GDM1 (cell line): ENCODE data around the gene TTC21B.
A peak's percentile ranks its signal among the peaks of the same experiment; 100 is the strongest.
"Not testable (repeated sequence)": the region's sequence is repeated elsewhere in the genome, so short reads cannot be mapped to it uniquely, and the experiment has no call there.

Source experiments
- DNase-seq: peaks from one replicate; lab custom pipeline; 2025; lab: John Stamatoyannopoulos, UW

The TTC21B gene

DNA sequence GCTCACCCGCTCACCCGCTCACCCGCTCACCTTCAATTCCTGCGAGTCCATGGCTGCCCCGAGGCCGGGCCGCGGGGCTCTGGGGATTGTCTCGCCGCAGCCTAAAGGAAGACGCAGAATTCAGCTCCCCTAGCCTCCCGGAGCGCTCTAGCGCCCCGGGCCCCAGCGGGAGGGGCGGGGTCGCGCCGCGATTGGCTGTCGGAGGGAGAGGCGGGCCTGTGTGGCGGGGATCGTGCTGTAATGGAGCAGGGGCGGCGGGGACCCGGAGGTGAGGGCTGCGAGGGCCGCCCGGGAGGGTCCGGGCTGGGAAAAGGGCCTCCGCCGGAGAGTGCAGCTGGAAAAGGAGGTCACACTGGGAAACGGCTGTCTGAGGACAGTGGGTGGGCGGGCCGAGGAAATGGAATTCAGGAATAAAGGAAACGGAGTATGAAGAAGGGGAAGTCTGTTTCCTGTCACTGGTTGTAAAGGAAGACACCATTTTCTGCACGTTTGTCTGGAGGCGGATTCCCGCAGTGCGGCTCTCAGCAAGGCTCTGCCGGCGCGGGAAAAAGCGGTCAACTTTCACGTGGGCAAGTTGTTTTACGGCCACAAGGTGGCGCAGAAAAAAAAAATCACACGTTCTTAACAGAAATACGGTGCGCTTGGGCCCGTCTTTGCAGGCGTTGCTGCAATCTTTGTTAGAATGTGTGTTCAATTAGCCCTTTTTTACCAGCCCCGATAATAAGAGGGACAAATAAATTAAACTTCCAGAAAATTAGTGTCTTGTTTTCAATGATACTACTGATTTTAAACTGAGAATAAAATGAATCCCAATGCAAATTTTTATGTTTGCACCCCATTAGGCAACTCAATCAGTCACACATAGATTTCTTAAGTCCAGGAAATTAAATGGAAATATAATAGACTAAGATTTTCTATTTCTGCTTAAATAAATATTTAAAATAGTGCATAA is at the start of gene TTC21B:
Gene TTC21B (minus strand): TSS at position 122 of the 952 bp plus-strand sequence. CDS start 71 bp downstream, at position 51.
- DNase-seq = peak; percentile 90

DNA sequence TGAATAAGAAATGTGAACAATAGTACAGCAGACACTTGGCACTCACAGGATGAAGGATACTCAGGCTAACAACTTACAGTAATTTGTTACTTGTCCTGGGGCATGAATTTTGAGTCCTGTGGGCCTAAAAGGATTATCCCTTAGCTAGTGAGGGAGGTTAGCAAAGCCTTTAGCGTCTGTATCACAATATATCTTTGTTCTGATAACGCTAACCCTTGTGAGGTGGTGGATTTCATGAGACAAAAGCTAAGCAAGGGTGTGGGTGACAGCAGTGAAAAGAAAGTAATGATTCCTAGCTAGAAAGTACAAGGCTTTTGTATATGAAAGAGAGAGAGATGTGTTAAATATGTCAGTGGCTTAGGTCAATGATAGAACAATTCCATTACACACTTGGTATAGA is 46.8 kb upstream of the TTC21B start:
- DNase-seq = no peak

DNA sequence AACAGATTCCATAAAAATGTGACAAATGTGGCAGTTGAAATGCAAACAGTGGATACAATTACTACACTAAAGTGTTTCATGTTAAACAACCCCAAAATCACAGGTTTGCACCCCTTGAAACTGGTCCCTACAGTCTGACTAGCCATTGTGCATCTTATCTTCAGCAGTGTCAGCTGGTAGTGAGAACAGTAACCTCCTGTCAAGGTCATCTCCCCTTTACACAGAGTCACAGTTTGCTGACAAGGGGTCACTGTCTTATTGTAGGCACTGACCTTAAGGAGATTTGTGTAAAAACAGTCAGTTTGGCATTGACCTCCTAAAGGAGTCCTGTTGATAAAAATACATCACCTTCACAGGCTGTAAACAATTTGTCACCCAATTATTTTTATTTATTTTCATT is 37.3 kb upstream of the TTC21B start:
- no peak for DNase-seq

DNA sequence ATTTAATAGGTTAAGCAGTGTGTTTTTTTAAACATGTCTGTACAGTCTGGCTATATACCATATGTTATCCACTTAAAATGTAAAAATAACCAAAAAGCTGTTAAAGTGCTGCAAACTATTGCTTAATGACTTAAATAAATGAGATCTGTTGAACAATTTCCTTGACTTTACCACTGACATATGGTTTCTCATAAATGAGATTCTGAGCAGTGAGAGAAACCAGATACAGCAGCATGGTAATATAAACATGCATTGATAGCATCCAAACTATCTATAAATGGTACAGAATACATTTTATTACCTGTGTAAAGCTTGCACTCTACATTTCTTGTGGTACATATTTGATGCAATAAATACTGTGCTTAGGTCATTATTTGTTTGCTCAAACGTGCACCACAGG is 36.3 kb upstream of the TTC21B start:
- DNase-seq = no peak

DNA sequence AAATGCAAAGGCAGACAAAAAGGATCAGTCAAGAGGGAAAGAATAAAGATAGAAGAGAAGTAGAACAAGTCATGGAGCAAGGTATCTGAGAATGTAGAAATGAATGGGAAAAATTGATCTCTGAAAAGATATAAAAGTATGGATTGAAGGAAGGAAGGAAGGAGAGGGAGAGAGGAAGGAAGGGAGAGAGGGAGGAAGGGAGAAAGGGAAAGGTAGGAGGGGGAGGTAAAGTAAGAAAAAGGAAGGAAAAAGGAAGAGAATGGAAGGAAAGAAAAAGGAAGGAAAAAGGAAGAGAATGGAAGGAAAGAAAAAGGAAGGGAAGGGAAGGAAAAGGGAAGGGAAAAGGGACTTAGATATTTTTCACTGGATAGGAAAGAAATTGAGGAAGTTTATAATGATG is 31.5 kb upstream of the TTC21B start:
- DNase-seq = no peak

DNA sequence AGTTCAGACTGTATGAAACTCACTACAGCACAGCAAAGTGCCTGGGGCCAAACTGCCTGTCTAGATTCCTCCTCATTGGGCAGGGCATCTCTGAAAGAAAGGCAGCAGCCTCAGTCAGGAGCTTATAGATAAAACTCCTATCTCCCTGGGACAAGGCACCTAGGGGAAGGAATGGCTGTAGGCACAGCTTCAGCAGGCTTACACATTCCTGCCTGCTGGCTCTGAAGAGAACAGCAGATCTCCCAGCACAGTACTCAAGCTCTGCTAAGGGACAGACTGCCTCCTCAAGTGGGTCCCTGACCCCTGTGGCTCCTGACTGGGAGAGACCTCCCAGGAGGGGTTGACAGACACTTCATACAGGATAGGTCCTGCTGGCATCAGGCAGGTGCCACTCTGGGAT is 18.6 kb upstream of the TTC21B start:
- DNase-seq = not testable (repeated sequence)

DNA sequence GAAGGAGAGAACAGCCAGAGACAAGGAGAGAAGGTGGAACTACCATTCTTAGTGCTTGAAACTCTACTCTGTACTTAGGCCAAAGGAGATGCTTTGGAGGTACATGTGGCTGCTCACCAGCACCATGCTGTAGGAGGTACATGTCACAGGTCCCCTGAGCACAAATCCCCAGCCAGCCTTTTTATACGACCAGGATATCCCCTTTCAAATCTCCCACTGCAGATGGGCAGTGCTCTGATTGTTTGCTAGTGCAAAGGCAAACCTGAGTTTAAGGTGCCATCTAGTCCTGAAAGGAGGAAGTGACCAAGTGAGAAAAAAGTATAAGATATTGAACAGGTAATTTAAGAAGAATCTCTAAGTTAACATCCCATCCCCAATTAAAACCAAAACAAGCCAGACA is 17.1 kb upstream of the TTC21B start:
- no peak for DNase-seq

DNA sequence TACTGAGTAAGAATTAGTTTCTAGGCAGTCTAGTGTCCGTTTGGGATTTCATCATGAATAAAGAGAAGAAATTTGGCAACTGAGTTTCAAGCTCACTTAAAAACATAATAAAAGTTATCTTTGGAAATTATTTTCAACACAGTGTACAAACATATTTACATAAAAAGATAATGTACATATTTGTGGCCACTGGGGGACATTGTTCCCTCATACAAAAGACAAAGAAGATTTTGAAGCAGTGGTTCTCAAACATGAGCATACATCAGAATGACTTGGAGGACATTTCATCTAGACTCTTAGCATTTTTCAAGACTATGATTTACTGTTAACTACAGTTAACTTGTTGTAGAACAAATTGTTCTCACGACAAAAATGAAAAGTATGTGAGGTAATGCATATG is 15.7 kb upstream of the TTC21B start:
- no peak for DNase-seq

DNA sequence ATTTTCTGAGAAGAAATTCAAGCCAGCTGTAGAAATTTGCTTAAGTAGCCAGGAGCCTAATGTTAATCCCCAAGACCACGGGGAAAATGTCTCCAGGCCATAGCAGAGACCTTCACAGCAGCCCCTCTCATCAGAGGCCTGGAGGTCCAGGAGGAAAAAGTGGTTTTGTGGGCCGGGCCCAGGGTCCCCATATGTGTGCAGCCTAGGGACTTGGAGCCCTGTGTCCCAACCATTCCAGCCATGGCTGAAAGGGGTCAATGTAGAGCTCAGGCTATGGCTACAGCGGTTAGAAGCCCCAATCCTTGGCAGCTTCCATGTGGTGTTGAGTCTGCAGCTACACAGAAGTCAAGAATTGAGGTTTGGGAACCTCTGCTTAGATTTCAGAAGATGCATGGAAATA is 14.2 kb upstream of the TTC21B start:
- DNase-seq = no peak

DNA sequence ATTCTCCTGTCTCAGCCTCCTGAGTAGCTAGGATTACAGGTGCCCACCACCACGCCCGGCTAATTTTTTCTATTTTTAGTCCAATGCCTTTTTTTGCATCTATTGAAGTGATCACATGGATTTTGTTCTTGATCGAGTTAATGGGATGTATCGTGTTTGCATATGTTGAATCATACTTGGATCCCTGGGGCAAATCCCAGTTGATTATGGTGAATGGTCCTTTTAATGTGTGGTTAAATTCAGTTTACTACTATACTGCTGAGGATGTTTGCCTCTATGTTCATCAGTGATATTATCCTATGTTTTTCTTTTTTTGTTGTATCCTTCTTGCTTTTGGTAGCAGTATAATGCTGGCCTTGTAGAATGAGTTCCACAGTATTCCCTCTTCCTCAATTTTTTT is 8.2 kb upstream of the TTC21B start:
- no peak for DNase-seq

DNA sequence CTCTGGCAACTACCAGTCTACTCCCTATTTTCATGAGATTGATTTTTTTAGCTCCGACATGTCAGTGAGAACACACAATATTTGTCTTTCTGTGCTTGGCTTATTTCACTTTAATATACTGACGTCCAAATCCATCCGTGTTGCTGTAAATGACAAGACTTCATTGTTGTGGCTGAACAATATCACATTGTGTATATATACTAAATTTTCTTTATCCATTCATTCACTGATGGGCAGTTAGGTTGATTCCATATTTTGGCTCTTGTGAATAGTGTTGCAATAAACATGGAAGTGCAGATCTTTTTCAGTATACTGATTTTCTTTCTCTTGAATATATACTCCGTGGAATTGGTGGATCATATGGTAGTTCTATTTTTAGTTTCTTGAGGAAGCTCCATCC is 5.8 kb upstream of the TTC21B start:
- no peak for DNase-seq

DNA sequence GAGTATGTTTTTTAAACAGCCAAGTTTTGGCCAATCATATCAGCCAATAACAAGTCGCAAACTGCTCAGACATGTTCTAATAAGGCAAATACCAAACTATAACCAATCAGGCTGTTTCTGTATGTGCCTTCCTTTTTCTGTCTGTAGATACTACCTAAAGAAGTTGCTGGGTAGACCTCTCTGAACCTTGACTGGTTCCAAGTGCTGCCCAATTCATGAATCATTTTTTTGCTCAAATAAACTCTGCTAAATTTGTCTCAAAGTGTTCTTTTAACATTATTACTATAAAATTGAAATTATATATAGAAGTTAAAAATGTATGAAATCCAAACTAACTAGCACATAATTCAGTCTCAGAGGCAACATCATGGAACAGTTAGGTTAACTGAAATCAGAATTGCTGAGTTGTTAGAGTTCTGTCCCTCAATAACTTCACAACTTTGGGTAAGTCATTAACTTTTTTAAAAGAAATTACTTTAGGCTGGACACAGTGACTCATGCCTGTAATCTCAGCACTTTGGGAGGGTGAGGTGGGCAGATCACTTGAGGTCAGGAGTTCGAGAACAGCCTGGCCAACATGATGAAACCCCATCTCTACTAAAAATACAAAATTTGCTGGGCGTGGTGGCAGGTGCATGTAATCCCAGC is 4.9 kb upstream of the TTC21B start:
- DNase-seq = no peak

DNA sequence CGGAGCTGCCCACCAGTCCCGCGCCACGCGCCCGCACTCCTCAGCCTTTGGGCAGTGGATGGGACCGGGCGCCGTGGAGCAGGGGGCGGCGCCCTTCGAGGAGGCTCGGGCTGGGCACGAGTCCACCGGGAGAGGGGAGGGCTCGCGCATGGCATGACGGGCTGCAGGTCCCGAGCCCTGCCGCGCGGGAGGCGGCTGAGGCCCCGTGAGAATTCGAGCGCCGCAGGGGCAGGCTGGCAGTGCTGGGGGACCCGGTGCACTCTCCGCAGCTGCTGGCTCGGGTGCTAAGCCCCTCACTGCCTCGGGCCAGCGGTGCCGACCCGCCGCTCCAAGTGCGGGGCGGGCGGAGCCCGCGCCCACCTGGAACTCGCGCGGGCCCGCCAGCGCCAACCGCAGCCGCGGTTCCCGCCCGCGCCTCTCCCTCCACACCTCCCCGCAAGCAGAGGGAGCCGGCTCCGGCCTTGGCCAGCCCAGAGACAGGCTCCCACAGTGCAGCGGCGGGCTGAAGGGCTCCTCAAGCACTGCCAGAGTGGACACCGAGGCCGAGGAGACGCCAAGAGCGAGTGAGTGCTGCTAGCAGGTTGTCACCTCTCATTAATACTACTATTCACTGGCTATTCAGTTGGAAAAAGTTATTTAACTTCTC is 3.6 kb upstream of the TTC21B start:
- DNase-seq = no peak

DNA sequence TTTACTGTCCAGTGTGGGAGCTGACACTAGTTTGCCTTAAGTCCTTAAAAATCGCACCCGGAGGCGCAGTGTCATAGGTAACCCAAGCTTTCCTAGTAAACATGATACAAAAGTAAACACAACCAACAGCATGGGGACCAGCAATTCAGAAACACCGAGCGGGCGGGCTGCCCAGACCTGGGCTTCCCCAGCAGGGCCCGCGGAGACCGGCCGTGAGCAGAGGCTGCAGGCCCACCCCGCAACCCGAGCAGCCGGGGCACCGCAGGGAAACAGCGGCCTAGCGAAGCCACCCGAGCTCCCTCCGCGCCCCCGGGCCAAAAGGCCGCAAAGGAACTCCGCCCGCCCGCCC is 296 bp downstream of the TTC21B start:
- peak; percentile 63 for DNase-seq

DNA sequence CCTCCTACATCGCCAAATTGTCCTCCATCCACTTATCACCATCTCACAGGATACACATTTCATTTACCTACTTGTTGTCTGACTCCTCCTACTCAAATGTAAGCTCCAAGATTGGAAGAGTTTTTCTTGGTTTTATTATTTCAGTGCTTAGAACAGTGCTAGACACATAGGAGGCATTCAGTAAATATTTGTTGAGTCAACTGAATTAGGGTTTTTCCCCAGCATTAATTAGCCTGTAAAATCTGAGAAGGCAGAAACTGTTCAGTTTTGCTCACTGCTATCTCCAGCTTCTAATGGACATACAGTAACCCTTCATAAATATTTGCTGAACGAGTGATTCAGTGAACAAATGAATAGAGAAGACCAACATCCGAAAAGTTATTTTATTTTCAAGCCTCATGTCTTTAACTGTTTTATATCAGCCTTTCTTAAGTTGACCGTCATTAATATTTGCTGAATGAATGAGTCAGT is 800 bp downstream of the TTC21B start:
- no peak for DNase-seq

DNA sequence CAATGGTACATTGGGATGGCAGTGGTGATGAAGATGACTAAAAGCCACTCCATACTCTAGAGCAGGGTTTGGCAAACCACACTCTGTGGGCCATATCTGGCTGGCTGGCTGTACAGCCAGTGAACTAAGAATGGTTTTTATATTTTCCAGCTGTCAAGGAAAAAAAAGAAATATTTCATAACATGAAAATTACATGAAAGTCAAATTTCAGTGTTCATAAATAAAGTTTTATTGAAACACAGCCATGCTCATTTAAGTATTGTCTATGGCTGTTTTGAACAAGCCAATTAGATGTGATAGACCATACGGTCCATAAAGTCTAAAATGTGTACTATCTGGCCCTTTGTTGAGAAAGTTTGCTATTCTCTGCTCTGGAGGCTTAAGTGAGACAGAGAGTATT is 1.5 kb downstream of the TTC21B start:
- no peak for DNase-seq

DNA sequence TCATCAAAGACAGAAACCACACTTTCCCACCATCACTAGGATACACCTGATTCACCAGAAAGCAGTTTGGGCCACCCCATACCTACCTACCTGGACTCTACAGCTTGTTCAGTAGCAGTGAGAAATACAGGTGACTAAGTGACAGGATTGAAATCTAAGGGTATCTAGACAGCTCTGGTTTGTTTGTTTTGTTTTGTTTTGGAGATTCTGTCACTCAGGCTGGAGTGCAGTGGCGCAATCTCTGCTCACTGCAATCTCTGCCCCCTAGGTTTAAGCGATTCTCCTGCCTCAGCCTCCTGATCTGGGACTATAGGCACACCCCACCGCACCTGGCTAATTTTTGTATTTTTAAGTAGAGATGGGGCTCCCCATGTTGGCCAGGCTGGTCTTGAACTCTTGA is 3.1 kb downstream of the TTC21B start:
- DNase-seq = no peak

DNA sequence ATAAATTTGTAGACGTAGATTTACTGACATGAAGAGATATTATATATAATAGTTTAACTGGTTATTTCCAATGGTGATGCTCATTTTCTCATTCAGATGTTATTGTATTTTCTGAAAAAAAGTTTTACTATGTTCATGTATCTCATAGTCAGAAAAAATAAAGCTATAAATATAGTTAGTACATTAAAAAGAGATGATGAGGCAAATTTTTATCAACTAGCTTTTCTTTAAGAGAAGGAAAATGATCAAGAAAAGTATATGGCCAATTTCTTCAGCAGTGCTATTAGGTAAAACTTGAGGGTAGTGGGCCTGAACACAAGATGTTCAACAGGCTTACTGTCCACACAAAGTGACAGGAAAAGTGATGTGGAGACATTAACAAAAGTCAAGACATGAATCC is 11.7 kb downstream of the TTC21B start:
- no peak for DNase-seq

DNA sequence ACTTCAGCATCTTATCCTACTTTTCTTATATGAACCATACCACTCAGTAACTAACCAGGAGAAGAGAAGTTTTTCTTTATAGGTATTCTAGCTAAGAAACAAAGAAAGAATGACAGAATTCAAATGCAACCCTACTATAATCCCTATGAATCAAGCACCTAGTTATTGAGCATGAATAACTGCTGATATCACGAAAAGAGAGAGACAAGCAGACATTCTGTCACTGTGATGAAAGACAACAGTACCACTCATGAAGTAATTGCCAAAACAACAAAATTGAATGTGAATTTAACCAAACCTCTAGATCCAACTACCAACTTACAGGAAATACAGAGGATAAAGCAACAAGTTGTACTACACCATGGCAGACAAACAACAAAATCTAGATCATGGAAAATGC is 15.3 kb downstream of the TTC21B start:
- DNase-seq = no peak

DNA sequence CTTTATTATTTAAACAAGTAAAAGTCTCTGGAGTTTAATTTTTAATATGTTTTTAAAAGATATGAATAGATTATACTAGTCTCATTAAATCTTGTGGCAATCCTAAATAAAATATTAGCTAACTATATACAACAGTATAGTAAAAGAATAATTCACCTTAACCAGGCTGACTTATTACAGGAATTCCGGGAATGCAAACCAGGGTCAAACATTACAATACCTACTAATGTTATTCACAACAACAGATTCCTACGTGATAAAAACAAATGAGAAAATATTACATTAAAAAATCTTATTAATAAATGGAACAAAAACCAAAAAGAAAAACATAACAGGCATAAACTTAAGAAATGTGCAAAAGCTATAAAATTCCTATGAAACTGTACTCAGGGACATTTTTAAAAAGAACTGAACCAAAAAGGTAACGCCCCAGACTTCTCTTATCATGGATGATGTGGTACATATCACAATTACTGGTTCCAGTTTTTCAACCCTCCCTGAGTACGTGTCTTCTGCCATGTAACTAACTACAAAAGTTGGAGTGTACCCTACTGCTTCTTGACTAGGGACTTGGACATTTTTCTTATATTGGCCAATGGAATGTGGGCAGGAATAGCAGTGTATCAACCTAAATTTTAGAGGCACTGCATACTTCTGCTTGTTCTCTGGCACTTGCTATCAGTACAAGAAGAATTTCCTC is 20.2 kb downstream of the TTC21B start:
- no peak for DNase-seq

DNA sequence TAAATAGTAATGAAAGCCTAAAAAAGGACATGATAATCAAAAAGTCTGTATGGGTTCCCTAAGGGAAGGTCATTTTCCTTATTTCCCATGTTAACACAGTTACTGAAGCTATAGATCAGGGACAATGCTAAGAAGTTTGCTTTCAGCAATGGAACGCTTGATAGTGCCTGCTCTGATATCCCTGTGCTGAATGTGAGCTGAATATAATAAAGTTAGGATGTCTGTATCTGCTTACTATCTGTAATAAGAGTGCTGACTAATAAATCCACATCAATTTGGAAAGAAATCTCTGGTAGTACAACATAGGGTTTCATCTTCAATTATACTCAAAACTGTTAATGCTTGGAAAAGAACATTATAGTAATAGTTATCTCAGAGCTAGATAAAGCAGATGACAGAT is 25.8 kb downstream of the TTC21B start:
- no peak for DNase-seq

DNA sequence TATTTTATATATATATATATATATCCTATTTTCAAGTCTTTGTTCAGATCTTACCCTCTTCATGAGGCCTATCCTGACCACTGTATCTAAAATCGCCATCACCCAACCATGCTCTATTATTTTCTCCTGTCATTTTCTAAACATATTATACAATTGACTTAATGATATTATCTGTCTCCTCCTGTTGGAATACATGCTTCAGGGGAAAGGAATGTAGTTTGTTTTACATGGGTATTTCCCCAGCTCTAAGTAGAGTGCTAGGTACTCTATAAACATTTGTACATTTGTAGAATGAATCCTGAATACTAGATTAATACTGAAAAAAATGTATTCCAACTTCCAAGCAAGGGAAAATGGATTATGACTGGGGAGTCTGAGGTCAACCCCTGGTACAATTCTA is 26.2 kb downstream of the TTC21B start:
- no peak for DNase-seq
